Testis (tissue), 2 donors: ENCODE data around the gene RNF157.

Experiments
- CTCF ChIP-seq, 3 experiments: fragments of 450-650 bp in 2 of 3; fragments of 200-600 bp in 1 of 3; sonication (generic) in 1 of 3; IDR thresholded peaks; one replicate each; pipeline ENCODE4 v1.5.1; 2016 to 2019; ENCODE audit warnings: antibody characterized with exemption in 3 of 3, mild to moderate bottlenecking in 2 of 3, moderate library complexity in 1 of 3
- POLR2A ChIP-seq: fragments of 450-650 bp; IDR thresholded peaks from one replicate; pipeline ENCODE4 v1.6.1; 2017; ENCODE audit warnings: antibody characterized with exemption, mild to moderate bottlenecking, moderate library complexity

- TF ChIP-seq CTCF (IDR thresholded peaks at IDR 0.05) (no peak), POLR2A (no peak)
These were observed 118.3 kb downstream of the RNF157 start for GRCh38 chr17:76121932-76122430.
